ENCODE data around the gene VAMP1. TPM values are rescaled to one million over a fixed set of nuclear protein-coding genes. Genes with fewer than 3 reads are reported as not detected.
A peak's percentile ranks its signal among the peaks of the same experiment; 100 is the strongest.

VAMP1 gene
- total and polyA plus RNA-seq, 2 of the 13 experiments (the other 11 are each of a cell fraction or from before 2014, with no cell fraction given): 2.5 to 7.4 TPM

DNA sequence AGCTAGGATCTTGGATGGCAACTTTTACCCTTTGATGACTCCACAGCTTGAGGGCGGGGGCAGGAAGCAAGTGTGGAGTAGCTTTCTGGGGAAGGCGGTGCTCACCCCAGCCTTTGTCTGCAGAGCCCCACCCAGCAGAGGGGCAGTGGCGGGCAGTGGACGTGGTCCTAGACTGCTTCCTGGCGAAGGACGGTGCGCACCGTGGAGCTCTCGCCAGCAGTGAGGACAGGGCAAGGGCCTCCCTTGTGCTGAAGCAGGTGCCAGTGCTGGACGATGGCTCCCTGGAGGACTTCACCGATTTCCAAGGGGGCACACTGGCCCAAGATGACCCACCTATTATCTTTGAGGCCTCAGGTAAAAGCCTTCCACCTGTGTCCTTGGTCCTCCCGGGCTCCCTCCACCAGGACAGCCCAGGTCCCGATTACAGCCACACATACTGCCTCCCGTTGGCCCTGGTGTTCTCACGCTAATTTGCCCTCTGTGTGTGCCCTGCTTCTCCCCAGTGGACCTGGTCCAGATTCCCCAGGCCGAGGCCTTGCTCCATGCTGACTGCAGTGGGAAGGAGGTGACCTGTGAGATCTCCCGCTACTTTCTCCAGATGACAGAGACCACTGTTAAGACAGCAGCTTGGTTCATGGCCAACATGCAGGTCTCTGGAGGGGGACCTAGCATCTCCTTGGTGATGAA, 17.4 kb downstream of the VAMP1 start:
- in situ Hi-C loops (cut with HindIII; ENCODE audit: extremely low pct_ligation_motif_present, low pct_unique_long_range_greater_than_20kb): loop anchor here (25.0 kb wide), 1 partner anchor 391 kb away; no protein-coding TSS in a partner anchor
- Histone ChIP-seq H3K4me1 (ENCODE audit: insufficient read depth, low read length) (peaks cover 28% of the 10 kb centered on the region), H4K20me1 (ENCODE audit: insufficient read depth, low read length) (no peaks in the 10 kb centered on the region), H3K27me3 (ENCODE audit: control insufficient read depth in 1 of 2, insufficient read depth in 2 of 2, low read length in 2 of 2) (no peaks in the 10 kb centered on the region; a peak in 1 of 5 replicates), H3K79me2 (ENCODE audit: insufficient read depth, low read length) (peaks cover 4% of the 10 kb centered on the region), H3K9me3 (ENCODE audit: low read length) (no peaks in the 10 kb centered on the region), H3K4me2 (ENCODE audit: low read depth, low read length) (peak overlapping the region; percentile 95), H3K36me3 (replicated peaks in 1 of 2; ENCODE audit: control insufficient read depth in 1 of 2, insufficient read depth in 2 of 2, low read length in 2 of 2) (peaks cover 0 to 15% of the 10 kb centered on the region in 2 experiments; a peak in 3 of 5 replicates), H3K27ac (ENCODE audit: extremely low read length, insufficient read depth, low read length) (peak overlapping the region; percentile 90), H3K4me3 (replicated peaks in 1 of 3; ENCODE audit: insufficient read depth in 1 of 3, low read depth in 2 of 3, low read length in 3 of 3) (peak overlapping the region in 2 of 3 experiments; percentile 87 to 90; a peak in 3 of 6 replicates), H3K9ac (ENCODE audit: insufficient read depth, low read depth, low read length) (peak overlapping the region; percentile 88), H2AFZ (ENCODE audit: low read length) (no peak overlapping the region)
- ChIA-PET CTCF (ENCODE audit: low intra/inter-chr PET ratio, low total read pairs) (no interaction called here), POLR2A (interaction anchor here (0.9 to 4.0 kb wide), 13 partner anchors 8 to 117 kb away, joined by 3 to 68 read pairs (median 12); partner anchors contain the start of genes GAPDH, LTBR, MRPL51 and VAMP1)
- 95% methylated on average over 16 of the region's 17 CpGs for WGBS (ENCODE audit: low lambda C conversion rate)
- no peak for DNase-seq (ENCODE audit: low spot score)
- BruUV-seq (replicated peaks): no TSS peak
- no peak for FAIRE-seq
- intact Hi-C loops (cut with micrococcal nuclease; ENCODE audit: unreplicated experiment): no loop called here
- peak; percentile 35 for TF ChIP-seq TEAD3 (CRISPR knock-in tag; optimal IDR thresholded peaks at IDR 0.05; ENCODE audit: borderline replicate concordance)
- TF ChIP-seq NR2F1 (CRISPR knock-in tag; IDR thresholded peaks at IDR 0.05): no peak
- no peak for ATAC-seq

GRCh38 chr12:6452245-6452943, 18.1 kb downstream of the VAMP1 start:
- FAIRE-seq (no peak), DNase-seq (ENCODE audit: low spot score) (no peak), ATAC-seq (peak; percentile 52)
- no peaks in the 10 kb centered on the region for H4K20me1 ChIP-seq (ENCODE audit: insufficient read depth, low read length)
- H3K27me3 ChIP-seq (ENCODE audit: control insufficient read depth in 1 of 2, insufficient read depth in 2 of 2, low read length in 2 of 2): no peaks in the 10 kb centered on the region; a peak in 1 of 5 replicates
- peak overlapping the region; percentile 87 to 94 (median 90) for H3K4me3 ChIP-seq (replicated peaks in 1 of 3; ENCODE audit: insufficient read depth in 1 of 3, low read depth in 2 of 3, low read length in 3 of 3)
- WGBS (ENCODE audit: low lambda C conversion rate): 20% methylated on average over 8 of the region's 9 CpGs
- H3K4me1 ChIP-seq (ENCODE audit: insufficient read depth, low read length): peaks cover 28% of the 10 kb centered on the region
- peaks cover 0 to 10% of the 10 kb centered on the region in 2 experiments; a peak in 3 of 5 replicates for H3K36me3 ChIP-seq (replicated peaks in 1 of 2; ENCODE audit: control insufficient read depth in 1 of 2, insufficient read depth in 2 of 2, low read length in 2 of 2)
- CTCF ChIA-PET (ENCODE audit: low intra/inter-chr PET ratio, low total read pairs): no interaction called here
- in situ Hi-C loops (cut with HindIII; ENCODE audit: extremely low pct_ligation_motif_present, low pct_unique_long_range_greater_than_20kb): loop anchor here (25.0 kb wide), 1 partner anchor 390 kb away; no protein-coding TSS in a partner anchor
- H3K9ac ChIP-seq (ENCODE audit: insufficient read depth, low read depth, low read length): peak overlapping the region; percentile 88
- no peaks in the 10 kb centered on the region for H3K9me3 ChIP-seq (ENCODE audit: low read length)
- POLR2A ChIA-PET: interaction anchor here (0.9 to 4.0 kb wide), 22 partner anchors 9 to 139 kb away, joined by 3 to 68 read pairs (median 8); partner anchors contain the start of genes GAPDH, MRPL51, SCNN1A and VAMP1
- H2AFZ ChIP-seq (ENCODE audit: low read length): peak overlapping the region; percentile 39
- no TSS peak for BruUV-seq (replicated peaks)
- peak overlapping the region; percentile 95 for H3K4me2 ChIP-seq (ENCODE audit: low read depth, low read length)
- peaks cover 4% of the 10 kb centered on the region for H3K79me2 ChIP-seq (ENCODE audit: insufficient read depth, low read length)
- H3K27ac ChIP-seq (ENCODE audit: extremely low read length, insufficient read depth, low read length): peak overlapping the region; percentile 90
- intact Hi-C loops (cut with micrococcal nuclease; ENCODE audit: unreplicated experiment): no loop called here
- no peak for TF ChIP-seq ZNF674 (CRISPR knock-in tag; IDR thresholded peaks at IDR 0.05; ENCODE audit: low read depth)
- TF ChIP-seq ZNF569 (CRISPR knock-in tag; IDR thresholded peaks at IDR 0.05; ENCODE audit: borderline replicate concordance): no peak
- TF ChIP-seq ZNF784 (CRISPR knock-in tag; IDR thresholded peaks at IDR 0.05; ENCODE audit: borderline replicate concordance): peak; percentile 77; the same call in 1 of the 2 replicates
- no peak for TF ChIP-seq HNRNPUL1 (IDR thresholded peaks at IDR 0.05; ENCODE audit: low read depth, low read length)
- TF ChIP-seq PRDM10 (CRISPR knock-in tag; IDR thresholded peaks at IDR 0.05; ENCODE audit: low read depth): peak; percentile 53; the same call in 1 of the 2 replicates
- no peak for TF ChIP-seq IRF2 (CRISPR knock-in tag; IDR thresholded peaks at IDR 0.05)
- no peak for TF ChIP-seq MEIS1 (CRISPR knock-in tag; IDR thresholded peaks at IDR 0.05; ENCODE audit: borderline replicate concordance)
- TF ChIP-seq ZNF605 (CRISPR knock-in tag; IDR thresholded peaks at IDR 0.05): 0 out of 2 replicates have a peak, but pooled peaks have one; percentile 5
